Stimulated activated CD8-positive, alpha-beta memory T cell treated with anti-CD3 and anti-CD28 coated beads, Interleukin-2, amount 100 ng/mL, for 48 hours (primary cell): ENCODE data around the gene CCDC24.

Experiments
- DNase-seq, 2 donors: peaks; one replicate each; pipeline ENCODE4 v3.0.0-alpha.2; 2020; ENCODE audit warnings: low read depth in 2 of 2

CCDC24 gene

GRCh38 chr1:43980255-43981134 is 10.9 kb upstream of the CCDC24 start:
- no peak for DNase-seq

- no peak for DNase-seq
Measured at GRCh38 chr1:43981135-43981491, 10.3 kb upstream of the CCDC24 start.

GRCh38 chr1:43981636-43982035 is 9.8 kb upstream of the CCDC24 start:
- no peak for DNase-seq

GRCh38 chr1:43982241-43982640 is 9.2 kb upstream of the CCDC24 start:
- DNase-seq: no peak

GRCh38 chr1:43982808-43983207 is 8.6 kb upstream of the CCDC24 start:
- no peak for DNase-seq

GRCh38 chr1:43983253-43983899 is 8.0 kb upstream of the CCDC24 start:
- no peak for DNase-seq

GRCh38 chr1:43984855-43985254 is 6.5 kb upstream of the CCDC24 start:
- DNase-seq: no peak

- no peak for DNase-seq
Measured at GRCh38 chr1:43985984-43986595, 5.3 kb upstream of the CCDC24 start.

- no peak for DNase-seq
Measured at GRCh38 chr1:43986712-43987111, 4.7 kb upstream of the CCDC24 start.

- DNase-seq: no peak
Measured at GRCh38 chr1:43987159-43987902, 4.1 kb upstream of the CCDC24 start.

- no peak for DNase-seq
Measured at GRCh38 chr1:43990271-43991199, 864 bp upstream of the CCDC24 start.

GRCh38 chr1:43991200-43991475 is 261 bp upstream of the CCDC24 start:
- no peak for DNase-seq

GRCh38 chr1:43992232-43992995 is 1.0 kb downstream of the CCDC24 start:
- no peak for DNase-seq

GRCh38 chr1:43993206-43993914 is 2.0 kb downstream of the CCDC24 start:
- DNase-seq: no peak

- no peak for DNase-seq
Measured at GRCh38 chr1:43994071-43994470, 2.7 kb downstream of the CCDC24 start.

- no peak for DNase-seq
Measured at GRCh38 chr1:43994794-43995790, 3.7 kb downstream of the CCDC24 start.

- DNase-seq: no peak
Measured at GRCh38 chr1:43995984-43996732, 4.8 kb downstream of the CCDC24 start.

- no peak for DNase-seq
Measured at GRCh38 chr1:43996733-43997115, 5.3 kb downstream of the CCDC24 start.
